Keratinocyte (primary cell): ENCODE measurements around the gene AKAP8L. TPM values are rescaled to one million over a fixed set of nuclear protein-coding genes. Genes with fewer than 3 reads are reported as not detected.
A peak's percentile ranks its signal among the peaks of the same experiment; 100 is the strongest.

Experiments
- DNase-seq: peaks from one replicate; pipeline ENCODE4 v3.0.0-alpha.2; 2011; ENCODE audit warnings: low read depth, missing footprints, low spot score
- FAIRE-seq: peaks from 2 replicates; lab custom pipeline; 2011; peaks lifted over from hg19 to GRCh38; lab: Jason Lieb, UNC
- H2AFZ ChIP-seq: 2 replicates; pipeline ENCODE4 v1.6.0; 2012; ENCODE audit warnings: low read length, control low read depth, inconsistent platforms; ENCODE audit not compliant: control insufficient read depth
- H3K27ac ChIP-seq: 2 replicates; pipeline ENCODE4 v1.5.1; 2011; ENCODE audit warnings: low read length; ENCODE audit not compliant: control insufficient read depth, insufficient read depth
- H3K27me3 ChIP-seq: 3 replicates; pipeline ENCODE4 v1.6.0; 2011; ENCODE audit warnings: low read length; ENCODE audit not compliant: control insufficient read depth, insufficient read depth; ENCODE audit errors: extremely low read depth
- H3K36me3 ChIP-seq, 2 experiments: 2 replicates in 1 of 2; 3 replicates in 1 of 2; pipeline ENCODE4 v1.5.1; 2011; ENCODE audit warnings: low read length in 2 of 2, mild to moderate bottlenecking in 1 of 2; ENCODE audit not compliant: control insufficient read depth in 2 of 2, insufficient read depth in 2 of 2; ENCODE audit errors: extremely low read depth in 1 of 2
- H3K4me1 ChIP-seq: 3 replicates; pipeline ENCODE4 v1.5.1; 2011; ENCODE audit warnings: low read length; ENCODE audit not compliant: control insufficient read depth, insufficient read depth; ENCODE audit errors: extremely low read depth
- H3K4me2 ChIP-seq: 3 replicates; pipeline ENCODE4 v1.6.0; 2011; ENCODE audit warnings: low read depth, low read length; ENCODE audit not compliant: control insufficient read depth, insufficient read depth; ENCODE audit errors: extremely low read depth
- H3K4me3 ChIP-seq, 3 experiments: fragments of 200-600 bp in 1 of 3; sonication (generic) in 1 of 3; 2 replicates in 2 of 3; 3 replicates in 1 of 3; pipeline ENCODE4 v1.5.1; 2011 to 2016; ENCODE audit warnings: low read length in 3 of 3, mild to moderate bottlenecking in 3 of 3, control low read depth in 2 of 3, inconsistent platforms in 1 of 3, low read depth in 1 of 3, mixed read lengths in 1 of 3, mixed run types in 1 of 3, moderate library complexity in 1 of 3; ENCODE audit not compliant: control insufficient read depth in 2 of 3, insufficient read depth in 2 of 3; ENCODE audit errors: extremely low read depth in 1 of 3
- H3K79me2 ChIP-seq: 2 replicates; pipeline ENCODE4 v1.6.0; 2012; ENCODE audit warnings: low read length; ENCODE audit not compliant: control insufficient read depth, insufficient read depth
- H3K9ac ChIP-seq: 3 replicates; pipeline ENCODE4 v1.6.0; 2011; ENCODE audit warnings: low read length; ENCODE audit not compliant: control insufficient read depth, insufficient read depth; ENCODE audit errors: extremely low read depth
- H3K9me1 ChIP-seq: 3 replicates; pipeline ENCODE4 v1.6.0; 2011; ENCODE audit warnings: low read length; ENCODE audit not compliant: control insufficient read depth, insufficient read depth; ENCODE audit errors: extremely low read depth
- H3K9me3 ChIP-seq: 2 replicates; pipeline ENCODE4 v1.5.1; 2012; ENCODE audit warnings: low read depth, low read length; ENCODE audit not compliant: control insufficient read depth
- H4K20me1 ChIP-seq: 3 replicates; pipeline ENCODE4 v1.6.0; 2011; ENCODE audit warnings: low read length; ENCODE audit not compliant: control insufficient read depth, insufficient read depth; ENCODE audit errors: extremely low read depth
- EZH2 ChIP-seq: IDR thresholded peaks from one replicate; pipeline ENCODE4 v1.6.1; 2012; ENCODE audit warnings: inconsistent platforms, mild to moderate bottlenecking, low read length, moderate library complexity
- dilution Hi-C: fragments of 300-500 bp; cut with MboI; formaldehyde crosslinking; loops from one replicate; pipeline ENCODE4 v1.7.0; 2020; ENCODE audit warnings: low sequenced_read_pairs; ENCODE audit not compliant: extremely low pct_ligation_motif_present
- polyA plus RNA-seq, 5 experiments: library from polyadenylated mRNA; depleted of rRNA in 3 of 5; stranded (reverse) in 3 of 5; stranded (forward) in 1 of 5; unstranded in 1 of 5; fragments of >200 nt; gene quantifications; 1 replicate in 1 of 5; 2 replicates in 3 of 5; 3 replicates in 1 of 5; pipeline versions ENCODE4 v1.2.1 to v1.2.3, GENCODE V29; 2011 to 2012; ENCODE audit warnings: missing spikeins in 2 of 5, low read depth in 1 of 5, low replicate concordance in 1 of 5
- TF ChIP-seq, protein P1 (sequence below), 3 experiments: IDR thresholded peaks in 1 of 3; conservative IDR thresholded peaks in 1 of 3; optimal IDR thresholded peaks in 1 of 3; 2 replicates in 2 of 3; 3 replicates in 1 of 3; pipeline versions ENCODE3 to v1.5.1; 2011; ENCODE audit warnings: low read length in 3 of 3, mild to moderate bottlenecking in 3 of 3, moderate library complexity in 2 of 3, control low read depth in 1 of 3, inconsistent platforms in 1 of 3; ENCODE audit not compliant: insufficient read depth in 2 of 3; ENCODE audit errors: extremely low read depth in 1 of 3

AKAP8L gene
- polyA plus RNA-seq, 1 donor (not counting 4 experiments of a cell fraction or from before 2014, with no cell fraction given): 48.2 TPM

DNA sequence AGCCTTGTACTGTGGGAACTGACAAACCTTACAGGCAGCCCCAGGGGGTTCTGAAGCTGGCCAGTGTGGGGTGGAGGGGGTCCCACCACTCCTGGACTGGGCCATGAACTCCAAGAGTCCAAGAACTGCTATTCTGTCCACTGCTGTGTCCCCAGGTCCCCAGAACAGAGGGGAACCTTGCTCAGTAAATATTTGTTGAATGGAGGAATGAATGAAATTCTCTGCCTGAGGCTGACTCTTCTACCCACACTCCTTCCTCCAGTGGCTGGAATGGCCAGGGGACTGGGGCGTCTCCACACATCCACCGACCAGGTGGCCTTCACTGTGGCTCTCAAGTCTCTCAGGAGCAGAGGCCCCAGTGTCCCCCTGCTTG is 19.3 kb upstream of the AKAP8L start:
- H3K4me1 ChIP-seq: no peaks in the 10 kb centered on the region
- no peaks in the 10 kb centered on the region for H4K20me1 ChIP-seq
- H3K4me2 ChIP-seq: no peak overlapping the region
- TF ChIP-seq, protein P1, sequence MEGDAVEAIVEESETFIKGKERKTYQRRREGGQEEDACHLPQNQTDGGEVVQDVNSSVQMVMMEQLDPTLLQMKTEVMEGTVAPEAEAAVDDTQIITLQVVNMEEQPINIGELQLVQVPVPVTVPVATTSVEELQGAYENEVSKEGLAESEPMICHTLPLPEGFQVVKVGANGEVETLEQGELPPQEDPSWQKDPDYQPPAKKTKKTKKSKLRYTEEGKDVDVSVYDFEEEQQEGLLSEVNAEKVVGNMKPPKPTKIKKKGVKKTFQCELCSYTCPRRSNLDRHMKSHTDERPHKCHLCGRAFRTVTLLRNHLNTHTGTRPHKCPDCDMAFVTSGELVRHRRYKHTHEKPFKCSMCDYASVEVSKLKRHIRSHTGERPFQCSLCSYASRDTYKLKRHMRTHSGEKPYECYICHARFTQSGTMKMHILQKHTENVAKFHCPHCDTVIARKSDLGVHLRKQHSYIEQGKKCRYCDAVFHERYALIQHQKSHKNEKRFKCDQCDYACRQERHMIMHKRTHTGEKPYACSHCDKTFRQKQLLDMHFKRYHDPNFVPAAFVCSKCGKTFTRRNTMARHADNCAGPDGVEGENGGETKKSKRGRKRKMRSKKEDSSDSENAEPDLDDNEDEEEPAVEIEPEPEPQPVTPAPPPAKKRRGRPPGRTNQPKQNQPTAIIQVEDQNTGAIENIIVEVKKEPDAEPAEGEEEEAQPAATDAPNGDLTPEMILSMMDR (optimal IDR thresholded peaks at IDR 0.05 in 1 of 3, IDR thresholded peaks at IDR 0.05 in 1 of 3, conservative IDR thresholded peaks at IDR 0.05 in 1 of 3; ENCODE audit: extremely low read depth in 1 of 3, insufficient read depth in 2 of 3, low read length in 3 of 3): no peak
- no peak for TF ChIP-seq EZH2
- H3K9me1 ChIP-seq: no peaks in the 10 kb centered on the region
- FAIRE-seq (no peak), DNase-seq (no peak)
- no peak overlapping the region for H2AFZ ChIP-seq
- H3K27me3 ChIP-seq: peaks cover 5% of the 10 kb centered on the region
- no peak overlapping the region for H3K4me3 ChIP-seq
- no peaks in the 10 kb centered on the region for H3K36me3 ChIP-seq
- H3K9me3 ChIP-seq: no peaks in the 10 kb centered on the region
- no peak overlapping the region for H3K9ac ChIP-seq
- dilution Hi-C loops: no loop called here
- H3K27ac ChIP-seq: no peak overlapping the region
- no peaks in the 10 kb centered on the region for H3K79me2 ChIP-seq

DNA sequence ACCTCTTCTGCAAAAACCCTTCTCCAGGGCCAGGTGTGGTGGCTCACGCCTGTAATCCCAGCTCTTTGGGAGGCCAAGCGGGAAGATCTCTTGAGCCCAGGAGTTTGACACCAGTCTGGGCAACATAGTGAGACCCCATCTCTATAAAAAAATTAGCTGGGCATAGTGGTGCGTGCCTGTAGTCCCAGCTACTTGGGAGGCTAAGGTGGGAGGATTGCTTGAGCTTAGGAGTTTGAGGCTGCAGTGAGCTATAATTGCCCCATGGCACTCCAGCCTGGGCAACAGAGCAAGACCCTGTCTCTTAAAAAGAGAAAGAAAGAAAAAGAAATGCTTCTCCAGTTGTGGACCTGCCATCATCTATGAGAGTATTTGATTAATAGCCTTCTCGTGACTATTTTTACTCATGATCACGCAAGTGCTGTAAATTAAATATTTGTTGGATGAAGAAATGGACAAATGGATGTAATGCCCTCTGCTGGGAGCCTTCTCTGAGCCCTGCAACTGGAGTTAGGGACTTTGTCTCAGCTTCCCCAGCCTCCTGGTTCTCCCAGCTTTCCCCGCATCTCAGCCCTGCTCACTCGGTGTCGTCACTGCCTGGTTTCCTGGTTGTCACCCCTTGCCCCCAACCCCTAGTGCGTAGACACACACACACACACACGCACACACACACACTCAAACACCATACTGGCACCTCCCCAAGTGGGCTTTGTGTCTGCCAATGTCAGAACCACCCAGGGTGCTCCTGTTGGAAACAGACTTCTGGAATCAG is 18.8 kb upstream of the AKAP8L start:
- DNase-seq: no peak
- Histone ChIP-seq H3K79me2 (no peaks in the 10 kb centered on the region), H3K4me2 (no peak overlapping the region), H2AFZ (no peak overlapping the region), H3K36me3 (no peaks in the 10 kb centered on the region), H3K27ac (no peak overlapping the region), H3K4me1 (no peaks in the 10 kb centered on the region), H3K9me3 (no peaks in the 10 kb centered on the region), H3K9ac (no peak overlapping the region), H4K20me1 (no peaks in the 10 kb centered on the region), H3K4me3 (no peak overlapping the region), H3K27me3 (peaks cover 5% of the 10 kb centered on the region), H3K9me1 (no peaks in the 10 kb centered on the region)
- TF ChIP-seq, protein P1 (optimal IDR thresholded peaks at IDR 0.05 in 1 of 3, IDR thresholded peaks at IDR 0.05 in 1 of 3, conservative IDR thresholded peaks at IDR 0.05 in 1 of 3; ENCODE audit: extremely low read depth in 1 of 3, insufficient read depth in 2 of 3, low read length in 3 of 3): peak in 2 of 3 experiments; percentile 4 to 13
- no peak for TF ChIP-seq EZH2
- dilution Hi-C loops: no loop called here
- no peak for FAIRE-seq
